GM19193 (cell line): Measurements from ENCODE around the gene IARS1.

Experiments
- POLR2A ChIP-seq: IDR thresholded peaks from 4 replicates; pipeline ENCODE4 v1.6.1; 2011; ENCODE audit not compliant: insufficient read depth, insufficient read length; ENCODE audit errors: extremely low read depth

IARS1 gene

DNA sequence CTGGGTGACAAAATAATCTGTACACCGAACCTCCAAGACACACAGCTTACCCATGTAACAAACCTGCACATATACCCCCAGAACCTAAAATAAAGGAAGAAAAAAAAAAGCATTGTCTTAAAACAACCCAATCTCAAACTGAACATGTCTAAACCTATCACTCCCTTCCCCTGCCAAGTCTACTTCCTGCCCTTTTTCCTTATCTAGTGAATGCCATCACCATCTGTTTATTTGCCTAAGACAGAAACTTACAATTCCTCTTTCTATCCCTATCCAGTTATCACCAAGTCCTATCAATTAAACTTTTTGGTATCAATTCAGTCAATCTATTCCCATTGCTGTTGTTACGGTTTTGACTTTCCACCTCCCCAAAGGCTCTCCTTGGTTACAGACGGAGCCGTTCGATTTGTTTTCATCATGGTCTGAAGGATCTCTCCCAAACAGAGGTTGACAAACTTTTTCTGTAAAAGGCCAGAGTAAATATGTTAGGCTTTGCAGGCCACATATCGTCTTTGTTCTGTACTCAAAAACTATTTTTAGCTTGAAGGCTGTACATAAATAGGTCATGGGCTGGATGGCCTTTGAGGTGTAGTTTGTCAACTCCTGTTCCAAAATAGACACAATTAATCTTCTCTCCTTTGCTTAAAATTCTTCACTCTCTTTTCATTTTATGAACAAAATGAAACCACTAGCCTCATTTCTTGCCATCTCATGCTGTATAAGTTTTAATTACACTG, 19.6 kb upstream of the IARS1 start:
- no peak for TF ChIP-seq POLR2A

DNA sequence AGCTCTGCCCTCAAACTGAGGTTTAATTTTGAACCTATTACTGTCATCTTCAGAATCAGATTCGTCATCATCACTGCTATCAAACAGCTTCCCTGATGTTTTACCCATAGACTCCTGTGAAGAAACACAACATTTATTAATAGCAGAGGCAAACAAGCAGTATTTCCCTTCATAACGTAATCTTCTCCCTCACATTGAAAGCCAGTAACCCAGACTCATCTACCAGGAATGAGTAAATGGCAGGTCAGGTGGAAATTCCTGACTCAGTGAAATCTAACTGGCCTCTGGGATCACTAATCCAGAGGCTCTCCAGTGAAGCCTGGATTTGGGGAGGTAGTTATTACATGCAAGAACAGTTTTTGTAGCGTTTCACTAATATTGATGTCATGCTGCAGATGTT, 17.1 kb upstream of the IARS1 start:
- no peak for TF ChIP-seq POLR2A

DNA sequence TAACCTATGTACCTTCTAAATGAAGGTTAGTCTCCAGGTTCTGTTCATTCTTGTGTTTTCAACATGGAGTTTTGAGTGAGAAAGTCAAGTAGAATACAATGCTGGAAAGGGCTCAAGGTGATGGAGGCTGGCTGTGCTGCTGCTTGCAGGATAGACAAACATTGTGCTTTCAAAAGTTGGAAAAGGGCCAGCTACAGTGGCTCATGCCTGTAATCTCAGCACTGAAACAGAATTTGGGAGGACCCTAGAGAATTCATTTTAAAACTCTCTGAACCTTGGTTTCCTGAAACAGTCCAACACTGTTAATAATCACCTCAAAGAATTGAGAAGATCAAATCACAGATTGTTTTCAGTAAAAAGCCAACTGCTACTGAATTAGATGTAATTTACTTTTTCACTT, 15.4 kb upstream of the IARS1 start:
- no peak for TF ChIP-seq POLR2A

DNA sequence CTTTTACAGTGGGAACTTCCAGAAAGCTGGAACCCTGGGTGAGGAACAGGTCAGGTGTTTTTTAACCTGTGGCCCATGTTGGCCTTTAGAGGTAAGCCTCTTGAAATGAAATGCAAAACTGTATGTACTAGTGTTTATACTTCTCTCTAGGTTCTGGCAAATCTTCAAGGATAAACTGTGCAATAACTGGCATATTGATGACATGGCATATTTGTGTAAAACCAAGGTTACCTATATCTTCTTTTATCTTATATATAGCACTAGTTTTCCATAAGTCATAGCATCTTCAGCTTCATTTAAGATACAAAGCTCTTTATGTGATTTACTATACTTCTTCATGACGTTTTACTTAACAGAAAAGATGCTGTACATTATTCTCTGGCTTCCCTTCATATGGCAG, 7.4 kb upstream of the IARS1 start:
- TF ChIP-seq POLR2A: no peak

DNA sequence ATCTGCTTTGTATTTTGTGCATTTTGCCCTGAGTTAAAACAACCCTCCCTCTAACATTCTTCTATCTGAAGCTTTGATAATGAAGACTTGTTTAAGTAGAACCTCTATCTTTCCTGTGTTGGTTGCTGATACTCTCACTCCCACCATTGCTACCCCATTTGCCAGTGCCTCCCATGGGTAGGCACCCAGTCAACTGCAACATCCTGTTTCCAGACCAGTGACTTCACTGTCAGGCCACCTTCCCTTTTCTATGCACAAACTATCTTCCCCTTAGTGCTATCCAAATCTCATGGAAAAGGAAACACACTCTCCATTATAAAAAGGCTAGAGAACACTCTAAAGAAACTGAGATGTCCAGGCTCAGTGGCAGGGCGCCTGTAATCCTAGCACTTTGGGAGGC, 5.6 kb upstream of the IARS1 start:
- no peak for TF ChIP-seq POLR2A

DNA sequence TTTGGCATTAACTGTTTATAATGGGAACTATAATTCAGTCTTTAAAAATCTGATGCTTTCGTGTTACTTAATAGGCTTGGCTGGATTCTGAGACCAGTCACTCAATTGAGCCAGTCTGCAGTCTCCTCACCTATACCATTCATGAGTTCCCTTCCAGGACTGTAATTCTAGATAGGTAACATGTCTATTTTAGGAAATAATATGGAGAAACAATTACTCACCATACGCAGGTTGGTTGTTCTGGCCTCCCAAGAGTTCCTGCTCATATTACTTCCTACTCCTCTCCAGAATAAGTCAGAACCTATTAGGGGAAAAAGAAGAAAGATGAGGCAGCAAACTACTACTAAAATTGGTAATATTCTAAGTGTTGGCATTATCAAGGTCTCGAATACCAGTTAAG, 4.5 kb upstream of the IARS1 start:
- TF ChIP-seq POLR2A: no peak

DNA sequence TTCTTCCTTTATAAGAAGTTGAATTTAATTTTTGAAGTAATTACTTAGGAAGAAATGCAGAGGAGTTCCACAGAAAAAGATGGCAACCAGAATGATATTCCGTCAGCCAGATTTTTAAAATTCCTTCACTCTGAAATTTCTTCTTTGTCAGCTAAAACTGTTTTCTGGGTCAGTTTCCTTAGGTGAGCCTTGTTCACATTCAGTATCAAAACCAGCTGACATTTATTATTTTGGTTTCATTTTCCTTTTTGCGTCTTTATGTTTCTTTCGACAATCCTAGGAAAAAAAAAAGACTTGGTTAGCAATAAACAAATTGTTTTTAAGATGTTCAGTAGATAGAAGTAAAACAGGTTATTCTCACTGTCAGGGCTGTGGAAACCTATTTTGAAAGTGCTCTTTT, 4.1 kb upstream of the IARS1 start:
- TF ChIP-seq POLR2A: no peak

DNA sequence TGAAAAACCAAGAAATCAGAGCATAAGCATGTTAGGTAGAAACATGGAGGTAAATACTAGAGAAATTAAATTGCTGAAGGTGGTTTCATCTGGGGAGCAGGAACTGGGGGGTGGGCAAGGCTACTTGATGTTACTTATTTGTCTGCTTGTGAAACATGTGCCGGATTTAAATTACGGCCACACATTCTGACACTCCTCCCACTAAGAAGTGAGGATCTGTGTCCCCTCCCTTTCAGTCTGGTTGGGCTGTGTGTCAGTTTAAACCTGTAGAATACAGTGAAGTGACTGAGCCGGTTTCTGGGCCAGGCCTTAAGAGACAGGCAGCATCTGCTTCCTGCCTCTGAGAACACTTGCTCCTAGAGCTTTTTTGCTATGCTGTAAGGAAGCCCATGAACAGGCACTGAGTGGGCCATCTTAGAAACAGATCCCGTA, 2.3 kb upstream of the IARS1 start:
- TF ChIP-seq POLR2A: no peak

DNA sequence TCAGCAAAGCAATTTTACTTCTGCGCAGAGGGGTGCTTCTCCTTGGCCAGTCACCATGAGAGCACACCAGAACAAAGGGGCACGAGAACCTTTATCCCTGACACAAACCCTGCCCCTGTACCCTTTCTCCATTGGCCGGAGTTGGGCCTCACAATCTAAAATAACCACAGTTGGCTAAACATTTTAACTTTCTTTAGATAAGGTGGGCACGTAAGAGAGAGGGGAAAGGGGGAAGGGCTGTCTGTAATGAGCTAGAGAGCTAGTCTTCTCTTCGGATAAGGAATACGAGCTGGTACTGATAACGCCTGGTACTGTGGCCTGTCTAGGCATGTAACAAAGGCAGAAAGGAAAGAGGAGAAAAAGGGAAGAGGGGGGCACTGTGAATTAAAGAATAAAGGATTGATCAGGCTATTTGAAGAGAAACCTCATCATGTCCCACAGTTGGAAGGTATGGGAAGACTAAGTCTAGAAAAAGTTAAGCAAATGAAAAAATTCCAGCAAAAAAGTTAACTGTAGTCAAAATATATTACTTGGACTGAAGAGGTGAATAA, 1.8 kb upstream of the IARS1 start:
- TF ChIP-seq POLR2A: no peak

DNA sequence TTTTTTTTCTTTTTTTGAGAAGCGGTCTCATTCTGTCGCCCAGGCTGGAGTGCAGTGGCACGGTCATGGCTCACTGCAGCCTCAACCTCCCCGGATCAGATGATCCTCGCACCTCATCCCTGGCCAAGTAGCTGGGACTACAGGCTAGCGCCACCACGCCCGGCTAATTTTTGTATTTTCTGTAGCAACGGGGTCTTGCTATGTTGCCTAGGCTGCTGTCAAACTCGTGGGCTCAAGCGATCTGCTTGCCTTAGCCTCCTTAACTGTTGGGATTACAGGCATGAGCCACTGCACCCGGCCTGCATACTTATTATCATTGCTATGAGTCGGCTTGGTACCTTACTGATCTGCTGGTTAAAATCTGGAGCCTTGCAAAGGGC, 790 bp upstream of the IARS1 start:
- no peak for TF ChIP-seq POLR2A

DNA sequence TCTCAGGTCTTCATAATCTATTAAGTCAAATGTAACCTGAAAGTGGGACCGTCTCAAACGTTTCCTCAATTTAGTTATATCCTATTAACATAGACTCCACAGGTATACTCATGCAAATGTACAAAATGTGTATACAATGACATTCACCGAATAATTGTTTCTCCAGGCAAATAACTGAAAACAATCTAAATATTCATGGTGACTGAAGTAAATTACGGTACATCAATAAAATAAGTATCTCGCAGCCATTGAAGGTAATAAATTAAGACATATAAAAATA, 482 bp downstream of the IARS1 start:
- TF ChIP-seq POLR2A: no peak

DNA sequence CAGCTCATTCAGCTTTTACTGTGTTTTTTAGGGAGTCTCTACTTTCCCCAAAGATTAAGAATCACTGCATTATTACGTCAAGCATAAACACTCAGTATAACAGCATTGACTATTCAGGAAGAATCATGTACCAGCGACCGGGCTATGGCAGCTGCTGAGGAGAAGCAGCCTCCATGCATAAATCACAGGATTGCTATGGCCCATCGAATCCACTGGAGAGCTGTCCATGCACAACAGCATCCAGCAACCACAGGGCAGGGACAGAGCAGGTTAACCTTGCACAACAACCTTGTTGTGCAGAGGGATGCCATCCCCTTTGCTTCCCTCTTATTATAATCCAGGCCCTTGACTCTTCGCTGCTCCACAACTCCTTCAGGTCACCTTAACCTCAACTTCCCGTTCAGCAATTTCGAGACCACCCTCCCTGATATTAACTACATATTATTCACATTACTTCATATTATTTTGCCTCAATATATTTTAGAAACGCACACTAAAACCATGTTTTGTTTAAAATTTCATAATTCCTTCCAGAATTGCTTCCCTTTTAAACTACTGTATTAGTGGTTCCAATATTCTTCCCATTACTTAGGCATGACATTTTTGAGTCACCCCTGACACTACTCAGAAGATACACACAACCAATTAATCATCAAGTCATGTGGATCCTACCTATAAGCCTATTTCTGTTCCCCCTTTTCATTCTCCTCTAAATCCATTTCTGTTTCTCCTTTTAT, 991 bp downstream of the IARS1 start:
- no peak for TF ChIP-seq POLR2A

DNA sequence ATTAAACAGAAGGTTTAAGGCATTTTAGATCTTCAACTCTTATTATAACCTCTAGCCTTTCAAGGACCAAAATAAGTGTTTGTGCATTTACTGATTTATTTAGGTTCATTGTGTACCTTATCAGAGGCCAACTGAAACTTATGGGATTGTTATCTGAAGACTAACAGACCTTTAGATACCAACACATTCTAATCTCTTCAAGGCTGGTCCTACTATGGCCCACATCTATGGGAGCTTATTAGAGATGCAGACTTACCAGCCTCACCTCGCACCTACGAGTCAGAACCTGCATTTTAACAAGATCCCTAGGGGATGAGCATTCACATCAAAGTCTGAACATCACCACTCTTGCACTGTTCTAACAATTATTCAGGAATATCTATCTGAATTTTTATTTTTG, 1.9 kb downstream of the IARS1 start:
- no peak for TF ChIP-seq POLR2A

DNA sequence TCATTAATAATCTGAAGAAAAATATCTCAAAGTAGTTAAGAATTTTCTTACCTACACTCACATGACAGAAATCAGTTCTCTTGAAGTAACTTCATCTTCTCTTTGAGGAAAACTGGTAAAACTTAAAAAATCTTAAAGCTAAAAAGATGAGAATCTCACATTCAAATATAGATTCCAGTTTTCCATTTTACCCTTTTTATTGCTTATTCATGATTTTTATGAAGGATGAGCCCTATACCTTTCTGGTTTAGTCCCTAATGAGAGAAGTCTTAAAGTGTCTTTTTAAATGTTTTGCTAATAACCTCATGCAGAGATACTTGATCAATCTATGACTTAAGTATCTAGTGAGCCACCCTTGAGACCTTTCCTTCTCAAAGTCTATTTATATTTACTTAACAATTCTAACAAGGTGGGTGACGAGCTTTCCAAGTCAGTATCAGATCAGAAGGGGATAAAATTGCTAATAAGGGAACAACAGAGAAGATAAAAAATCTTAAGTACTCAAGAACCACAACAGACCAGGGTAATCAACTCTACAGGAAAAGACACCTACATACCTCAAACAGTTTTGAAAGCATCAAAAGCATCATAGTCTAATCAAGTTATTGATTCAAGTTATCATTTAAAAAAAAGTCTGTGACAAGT, 2.6 kb downstream of the IARS1 start:
- no peak for TF ChIP-seq POLR2A

DNA sequence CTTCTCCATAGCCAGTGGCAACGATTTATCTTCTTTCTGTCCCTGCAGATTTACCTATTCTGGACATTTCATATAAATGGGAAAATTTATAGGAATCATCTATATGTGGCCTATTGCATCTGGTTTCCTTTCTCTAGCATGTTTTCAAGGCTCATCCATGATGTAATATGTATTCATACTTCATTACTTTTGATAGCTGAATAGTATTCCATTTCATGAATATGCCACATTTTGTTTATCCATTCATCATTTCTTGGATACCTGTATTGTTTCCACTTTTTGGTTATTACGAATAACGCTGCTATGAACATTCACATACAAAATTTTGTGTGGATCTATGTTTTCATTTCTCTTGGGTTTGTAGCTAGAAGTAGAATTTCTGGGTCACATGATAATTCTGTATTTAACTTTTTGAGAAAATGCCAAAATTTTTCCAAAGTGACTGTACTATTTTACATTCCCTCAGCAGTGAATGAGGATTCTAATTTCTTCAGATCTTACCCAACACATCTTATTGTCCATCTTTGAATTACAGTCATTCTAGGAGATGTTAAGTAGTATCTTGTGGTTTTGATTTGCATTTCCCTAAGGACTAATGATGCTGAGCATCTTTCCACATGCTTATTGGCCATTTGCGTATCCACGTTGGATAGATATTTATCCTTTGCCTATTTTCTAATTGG, 3.6 kb downstream of the IARS1 start:
- no peak for TF ChIP-seq POLR2A
